A673 (cell line): Measurements from ENCODE around the gene TXNL4B.
"Not testable (repeated sequence)": the region's sequence is repeated elsewhere in the genome, so short reads cannot be mapped to it uniquely, and the experiment has no call there.

ENCODE experiments used
- EZH2 ChIP-seq: fragments of 200-600 bp; sonication (generic); IDR thresholded peaks from 2 replicates; pipeline ENCODE4 v1.6.1; 2017; ENCODE audit warnings: borderline replicate concordance, low read depth, mild to moderate bottlenecking, mixed read lengths, antibody characterized with exemption, low read length; ENCODE audit not compliant: poor library complexity, severe bottlenecking
- TF ChIP-seq, protein P1 (sequence below): fragments of 300-800, 200-600 bp; sonication (generic); conservative IDR thresholded peaks from 2 replicates; pipeline ENCODE4 v1.5.1; 2017; ENCODE audit warnings: low read depth, mild to moderate bottlenecking, antibody characterized with exemption, low read length, moderate library complexity, mixed read lengths

DNA sequence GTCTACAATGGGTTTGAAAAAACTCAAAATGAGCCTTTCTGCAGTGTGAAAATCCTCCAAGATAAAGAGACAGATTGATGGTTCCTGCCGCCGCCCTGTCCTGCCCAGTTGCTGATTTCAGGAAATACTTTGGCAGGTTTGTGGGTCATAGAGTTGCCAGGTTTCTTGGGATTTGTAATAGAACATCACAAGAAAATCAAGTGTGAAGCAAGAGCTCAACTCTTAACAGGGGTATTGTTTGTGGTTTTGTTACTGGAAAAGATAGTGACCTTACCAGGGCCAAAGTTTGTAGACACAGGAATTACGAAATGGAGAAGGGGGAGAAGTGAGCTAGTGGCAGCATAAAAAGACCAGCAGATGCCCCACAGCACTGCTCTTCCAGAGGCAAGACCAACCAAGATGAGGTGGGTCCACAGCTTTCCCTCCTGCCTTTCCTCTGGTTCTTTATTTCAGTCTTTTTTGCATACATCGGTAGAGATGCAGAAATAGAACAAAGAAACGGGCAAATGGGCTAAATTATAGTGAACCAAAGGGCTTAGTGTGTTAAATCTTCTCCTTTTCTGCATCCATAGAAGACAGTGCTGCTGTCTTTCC is 39.1 kb downstream of the TXNL4B start, which contains the start of gene HP:
- TF ChIP-seq, protein P1, sequence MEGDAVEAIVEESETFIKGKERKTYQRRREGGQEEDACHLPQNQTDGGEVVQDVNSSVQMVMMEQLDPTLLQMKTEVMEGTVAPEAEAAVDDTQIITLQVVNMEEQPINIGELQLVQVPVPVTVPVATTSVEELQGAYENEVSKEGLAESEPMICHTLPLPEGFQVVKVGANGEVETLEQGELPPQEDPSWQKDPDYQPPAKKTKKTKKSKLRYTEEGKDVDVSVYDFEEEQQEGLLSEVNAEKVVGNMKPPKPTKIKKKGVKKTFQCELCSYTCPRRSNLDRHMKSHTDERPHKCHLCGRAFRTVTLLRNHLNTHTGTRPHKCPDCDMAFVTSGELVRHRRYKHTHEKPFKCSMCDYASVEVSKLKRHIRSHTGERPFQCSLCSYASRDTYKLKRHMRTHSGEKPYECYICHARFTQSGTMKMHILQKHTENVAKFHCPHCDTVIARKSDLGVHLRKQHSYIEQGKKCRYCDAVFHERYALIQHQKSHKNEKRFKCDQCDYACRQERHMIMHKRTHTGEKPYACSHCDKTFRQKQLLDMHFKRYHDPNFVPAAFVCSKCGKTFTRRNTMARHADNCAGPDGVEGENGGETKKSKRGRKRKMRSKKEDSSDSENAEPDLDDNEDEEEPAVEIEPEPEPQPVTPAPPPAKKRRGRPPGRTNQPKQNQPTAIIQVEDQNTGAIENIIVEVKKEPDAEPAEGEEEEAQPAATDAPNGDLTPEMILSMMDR, result not testable (repeated sequence)
- not testable (repeated sequence) for TF ChIP-seq EZH2
